ENCODE results near the gene NFX1.

The NFX1 gene

DNA sequence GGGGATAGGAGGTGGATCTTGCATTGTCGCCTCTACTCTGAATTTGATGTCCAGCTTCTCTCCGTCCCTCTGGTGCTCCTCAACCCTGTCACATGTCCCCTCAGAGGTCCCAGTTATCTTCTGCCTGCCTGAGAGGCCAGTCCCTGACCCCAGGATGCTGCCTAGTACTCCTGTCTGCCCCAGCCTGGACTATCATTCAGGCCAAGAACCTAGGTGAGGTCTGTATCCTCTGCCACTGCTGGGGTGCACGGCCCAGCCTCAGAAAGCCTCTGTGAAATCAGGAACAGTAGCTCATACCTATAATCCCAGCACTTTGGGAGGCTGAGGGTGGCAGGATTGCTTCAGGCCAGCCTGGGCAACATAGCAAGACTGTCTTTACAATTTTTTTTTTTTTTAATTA is 41.7 kb upstream of the NFX1 start:
- no peak for DNase-seq (ENCODE audit: low read depth)
- no peak overlapping the region for H3K4me3 ChIP-seq (ENCODE audit: control insufficient read depth, low read depth, low read length)
- TF ChIP-seq, protein P1, sequence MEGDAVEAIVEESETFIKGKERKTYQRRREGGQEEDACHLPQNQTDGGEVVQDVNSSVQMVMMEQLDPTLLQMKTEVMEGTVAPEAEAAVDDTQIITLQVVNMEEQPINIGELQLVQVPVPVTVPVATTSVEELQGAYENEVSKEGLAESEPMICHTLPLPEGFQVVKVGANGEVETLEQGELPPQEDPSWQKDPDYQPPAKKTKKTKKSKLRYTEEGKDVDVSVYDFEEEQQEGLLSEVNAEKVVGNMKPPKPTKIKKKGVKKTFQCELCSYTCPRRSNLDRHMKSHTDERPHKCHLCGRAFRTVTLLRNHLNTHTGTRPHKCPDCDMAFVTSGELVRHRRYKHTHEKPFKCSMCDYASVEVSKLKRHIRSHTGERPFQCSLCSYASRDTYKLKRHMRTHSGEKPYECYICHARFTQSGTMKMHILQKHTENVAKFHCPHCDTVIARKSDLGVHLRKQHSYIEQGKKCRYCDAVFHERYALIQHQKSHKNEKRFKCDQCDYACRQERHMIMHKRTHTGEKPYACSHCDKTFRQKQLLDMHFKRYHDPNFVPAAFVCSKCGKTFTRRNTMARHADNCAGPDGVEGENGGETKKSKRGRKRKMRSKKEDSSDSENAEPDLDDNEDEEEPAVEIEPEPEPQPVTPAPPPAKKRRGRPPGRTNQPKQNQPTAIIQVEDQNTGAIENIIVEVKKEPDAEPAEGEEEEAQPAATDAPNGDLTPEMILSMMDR (IDR thresholded peaks at IDR 0.05; ENCODE audit: control insufficient read depth, insufficient read depth, low read depth, low read length, missing control alignments): no peak

DNA sequence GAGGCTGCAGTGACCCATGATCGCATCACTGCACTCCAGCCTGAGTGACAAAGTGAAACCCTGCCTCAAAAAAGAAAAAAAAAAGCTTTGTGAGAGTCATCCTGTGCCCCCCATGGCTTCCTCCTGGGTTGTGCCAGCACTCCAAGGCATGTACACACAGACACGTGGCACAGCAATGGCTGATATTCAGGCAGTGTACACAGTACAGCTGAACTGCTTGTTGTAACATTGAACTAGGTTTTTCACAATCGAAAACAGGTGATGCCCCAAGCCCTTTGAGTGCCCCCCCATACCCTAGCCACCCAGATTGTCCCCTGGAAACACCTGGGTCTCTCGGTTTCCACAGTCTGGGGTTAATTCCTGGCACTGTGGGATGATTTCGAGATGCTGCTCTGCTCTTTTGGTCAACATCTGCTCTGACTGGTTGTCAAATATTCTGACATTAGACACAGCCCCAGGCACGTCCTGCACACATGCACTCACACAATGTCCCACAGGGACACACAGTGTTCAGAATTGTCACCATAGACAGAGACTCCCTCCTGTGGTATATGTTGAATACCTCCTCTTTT is 41.1 kb upstream of the NFX1 start:
- no peak overlapping the region for H3K4me3 ChIP-seq (ENCODE audit: control insufficient read depth, low read depth, low read length)
- TF ChIP-seq, protein P1 (IDR thresholded peaks at IDR 0.05; ENCODE audit: control insufficient read depth, insufficient read depth, low read depth, low read length, missing control alignments): no peak
- DNase-seq (ENCODE audit: low read depth): no peak

DNA sequence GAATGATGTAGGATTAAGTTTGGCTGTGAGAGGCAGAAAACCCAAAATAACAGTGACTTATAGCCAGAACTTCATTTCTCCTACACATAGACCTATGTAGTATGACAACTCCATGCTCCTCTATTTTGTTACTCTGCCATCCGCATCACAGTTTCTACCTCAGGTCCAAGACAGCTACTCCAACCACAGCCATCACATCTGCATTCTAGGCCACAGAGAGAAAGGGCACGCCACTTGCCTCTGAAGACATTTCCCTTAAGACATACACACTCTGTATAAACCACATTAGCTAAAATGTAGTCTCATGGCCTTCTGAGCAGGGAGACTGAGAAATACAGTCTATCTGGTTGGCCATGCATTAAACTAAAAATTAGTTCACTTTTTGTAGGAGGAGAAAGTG is 40.3 kb upstream of the NFX1 start:
- TF ChIP-seq, protein P1 (IDR thresholded peaks at IDR 0.05; ENCODE audit: control insufficient read depth, insufficient read depth, low read depth, low read length, missing control alignments): no peak
- H3K4me3 ChIP-seq (ENCODE audit: control insufficient read depth, low read depth, low read length): no peak overlapping the region
- no peak for DNase-seq (ENCODE audit: low read depth)

DNA sequence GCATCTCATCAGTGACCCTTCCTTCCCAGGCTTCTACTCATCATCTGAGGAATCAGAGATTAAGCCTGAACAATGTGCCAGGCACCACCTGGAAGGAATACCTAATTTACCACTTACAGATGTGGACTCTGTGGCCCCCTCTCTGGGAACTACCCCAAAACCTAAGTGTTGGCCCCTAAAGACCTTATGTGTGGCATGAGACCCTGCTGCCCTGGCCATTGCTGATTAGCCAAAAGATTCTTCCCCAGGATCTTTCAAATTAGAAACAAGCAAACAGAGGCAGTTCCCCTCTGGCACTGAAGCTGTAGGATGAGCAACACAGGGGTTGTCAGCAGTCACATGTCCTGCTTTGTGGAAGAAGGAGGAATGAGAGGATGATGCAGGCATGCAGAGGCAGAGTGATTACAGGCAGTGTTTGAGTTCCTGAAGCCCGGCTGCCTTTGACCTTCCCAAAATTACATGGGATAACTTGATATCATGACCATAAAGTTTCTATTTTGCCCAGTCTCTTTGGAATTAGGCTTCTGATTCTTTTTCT is 39.8 kb upstream of the NFX1 start:
- H3K4me3 ChIP-seq (ENCODE audit: control insufficient read depth, low read depth, low read length): no peak overlapping the region
- TF ChIP-seq, protein P1 (IDR thresholded peaks at IDR 0.05; ENCODE audit: control insufficient read depth, insufficient read depth, low read depth, low read length, missing control alignments): no peak
- DNase-seq (ENCODE audit: low read depth): peak; percentile 47

DNA sequence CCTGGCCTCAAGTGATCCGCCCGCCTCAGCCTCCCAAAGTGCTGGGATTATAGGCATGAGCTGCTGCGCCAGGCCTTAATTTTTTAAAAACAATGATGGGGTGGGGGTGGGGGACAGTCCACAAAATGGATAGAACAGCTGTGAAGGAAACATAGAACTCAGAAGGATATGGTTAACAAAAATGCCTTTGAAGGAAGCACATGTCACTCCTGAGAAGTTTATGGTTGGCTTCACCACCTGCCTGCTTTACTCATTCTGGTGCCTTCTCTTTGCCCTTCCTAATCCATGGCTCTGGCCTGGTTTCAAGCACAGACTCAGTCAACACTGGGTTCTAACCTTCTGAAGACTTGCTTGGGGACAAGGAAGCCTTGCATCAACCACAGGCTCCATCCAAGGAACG is 36.1 kb upstream of the NFX1 start:
- H3K4me3 ChIP-seq (ENCODE audit: control insufficient read depth, low read depth, low read length): no peak overlapping the region
- DNase-seq (ENCODE audit: low read depth): no peak
- TF ChIP-seq, protein P1 (IDR thresholded peaks at IDR 0.05; ENCODE audit: control insufficient read depth, insufficient read depth, low read depth, low read length, missing control alignments): no peak

DNA sequence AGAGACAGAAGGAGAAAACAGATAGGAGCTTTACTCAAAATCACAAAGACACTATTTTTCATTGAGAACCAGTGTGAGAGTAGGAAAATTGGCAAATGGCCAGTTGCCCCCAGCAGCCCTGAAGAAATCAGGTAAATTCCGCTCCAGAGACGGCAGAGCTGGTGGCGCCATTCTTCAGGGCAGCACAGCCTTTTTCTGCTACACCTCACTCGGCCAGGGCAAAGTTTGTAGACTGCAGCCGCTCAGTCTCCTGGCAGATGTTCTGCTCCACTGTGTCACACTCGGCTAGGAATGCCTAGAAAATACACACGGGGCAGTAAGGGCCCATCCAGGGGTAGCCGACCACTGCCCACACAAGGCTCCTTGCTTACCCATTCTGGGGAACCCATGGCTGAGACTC is 35.3 kb upstream of the NFX1 start:
- no peak overlapping the region for H3K4me3 ChIP-seq (ENCODE audit: control insufficient read depth, low read depth, low read length)
- TF ChIP-seq, protein P1 (IDR thresholded peaks at IDR 0.05; ENCODE audit: control insufficient read depth, insufficient read depth, low read depth, low read length, missing control alignments): no peak
- DNase-seq (ENCODE audit: low read depth): no peak
